Measurements from ENCODE around the gene RNF135.
"Not testable (repeated sequence)": the region's sequence is repeated elsewhere in the genome, so short reads cannot be mapped to it uniquely, and the experiment has no call there.

RNF135 gene

DNA sequence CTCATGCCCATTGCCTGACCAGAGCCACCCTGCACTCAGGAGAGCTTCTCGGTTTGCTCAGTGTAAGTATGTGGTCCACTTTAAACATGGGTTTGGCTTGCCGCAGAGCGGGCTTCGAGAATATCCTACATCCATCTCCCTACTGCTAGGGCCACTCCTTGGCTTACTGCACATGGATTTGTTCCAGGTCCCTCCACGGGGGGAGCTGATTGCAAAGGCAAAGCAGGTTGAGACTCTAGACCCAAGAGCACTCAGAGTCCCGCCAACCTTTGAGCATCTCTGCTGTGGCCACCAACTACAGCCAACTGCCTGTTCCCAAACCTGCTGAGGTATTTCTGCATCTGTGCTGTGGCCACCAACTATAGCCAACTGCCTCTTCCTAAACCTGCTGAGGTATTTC, 26.4 kb downstream of the RNF135 start:
- no peak for DNase-seq (ENCODE audit: extremely low spot score, insufficient read length, low read depth)
- FAIRE-seq: no peak

DNA sequence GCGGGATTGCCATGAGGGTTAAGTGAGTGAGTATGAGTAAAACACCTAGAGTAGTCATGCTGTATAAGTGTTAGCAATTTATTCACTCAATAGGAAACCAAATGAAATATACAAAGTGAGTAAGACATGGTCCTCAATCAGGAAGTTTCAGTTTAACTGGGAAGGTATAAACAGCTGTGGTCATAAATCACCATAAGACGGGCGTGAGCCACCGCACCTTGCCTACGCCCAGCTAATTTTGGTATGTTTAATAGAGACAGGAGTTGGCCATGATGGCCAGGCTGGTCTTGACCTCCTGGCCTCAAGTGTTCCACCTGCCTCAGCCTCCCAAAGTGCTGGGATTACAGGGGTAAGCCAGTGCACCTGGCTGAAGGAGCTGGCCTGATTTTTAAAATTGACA, 27.0 kb downstream of the RNF135 start:
- FAIRE-seq: no peak
- no peak for DNase-seq (ENCODE audit: extremely low spot score, insufficient read length, low read depth)

DNA sequence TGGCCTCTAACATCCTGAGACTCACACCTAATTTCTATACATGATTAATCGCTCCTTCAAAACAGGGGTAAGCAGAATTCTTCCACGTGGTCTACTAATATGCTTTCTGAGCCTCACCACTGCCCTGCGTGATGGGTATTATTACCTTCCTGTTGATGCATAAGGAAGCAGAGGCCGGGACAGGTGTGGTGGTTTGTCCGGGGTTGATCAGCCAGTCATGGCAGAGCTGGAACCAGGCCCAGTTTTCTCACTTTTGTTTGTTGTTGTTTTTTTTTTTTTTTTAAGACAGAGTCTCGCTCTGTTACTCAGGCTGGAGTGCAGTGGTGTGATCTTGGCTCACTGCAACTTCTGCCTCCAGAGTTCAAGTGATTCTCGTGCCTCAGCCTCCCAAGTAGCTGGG, 31.2 kb downstream of the RNF135 start:
- FAIRE-seq: no peak
- DNase-seq (ENCODE audit: extremely low spot score, insufficient read length, low read depth): no peak

DNA sequence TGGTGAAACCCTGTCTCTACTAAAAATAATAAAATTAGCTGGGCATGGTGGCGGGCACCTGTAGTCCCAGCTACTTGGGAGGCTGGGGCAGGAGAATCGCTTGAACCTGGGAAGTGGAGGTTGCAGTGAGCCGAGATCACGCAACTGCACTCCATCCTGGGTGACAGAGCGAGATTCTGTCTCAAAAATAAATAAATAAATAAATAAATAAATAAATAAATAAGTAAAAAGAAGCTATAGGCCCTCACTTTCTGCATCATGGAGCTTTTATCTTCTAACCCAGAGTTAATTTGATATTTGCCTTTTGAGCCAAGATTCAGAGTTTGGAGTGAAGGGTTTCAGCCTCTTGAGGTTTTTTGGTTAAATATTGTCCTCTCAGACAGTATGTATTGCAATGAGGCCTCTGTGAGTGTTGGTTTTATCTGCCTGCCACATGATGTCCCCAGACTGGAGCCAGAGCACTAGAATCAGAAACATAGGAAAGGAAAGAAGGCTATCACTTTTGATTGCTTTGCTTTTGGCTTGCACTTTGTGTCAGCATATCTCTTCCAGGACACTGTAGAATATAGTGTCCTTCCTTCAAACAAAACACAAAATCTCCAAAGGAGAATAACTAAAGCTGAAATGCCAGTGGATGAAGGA, 32.5 kb downstream of the RNF135 start:
- FAIRE-seq (no peak), DNase-seq (ENCODE audit: extremely low spot score, insufficient read length, low read depth) (no peak)

DNA sequence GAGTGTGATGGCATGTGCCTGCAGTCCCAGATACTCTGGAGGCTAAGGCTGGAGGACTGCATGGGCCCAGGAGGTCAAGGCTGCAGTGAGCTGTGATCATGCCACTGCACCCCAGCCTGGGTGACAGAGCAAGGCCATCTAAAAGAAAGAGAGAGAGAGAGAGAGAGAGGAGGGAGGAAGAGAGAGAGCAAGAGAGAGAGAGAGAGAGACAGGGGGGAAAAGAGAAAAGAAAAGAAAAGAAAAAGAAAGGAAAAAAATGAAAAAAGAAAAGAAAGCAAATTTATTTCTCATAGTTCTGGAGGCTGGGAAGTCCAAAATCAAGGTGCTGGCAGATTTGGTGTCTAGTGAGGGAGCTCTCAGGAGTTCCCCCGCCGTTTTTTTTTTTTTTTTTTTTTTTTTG, 33.3 kb downstream of the RNF135 start:
- FAIRE-seq: no peak
- DNase-seq (ENCODE audit: extremely low spot score, insufficient read length, low read depth): no peak

DNA sequence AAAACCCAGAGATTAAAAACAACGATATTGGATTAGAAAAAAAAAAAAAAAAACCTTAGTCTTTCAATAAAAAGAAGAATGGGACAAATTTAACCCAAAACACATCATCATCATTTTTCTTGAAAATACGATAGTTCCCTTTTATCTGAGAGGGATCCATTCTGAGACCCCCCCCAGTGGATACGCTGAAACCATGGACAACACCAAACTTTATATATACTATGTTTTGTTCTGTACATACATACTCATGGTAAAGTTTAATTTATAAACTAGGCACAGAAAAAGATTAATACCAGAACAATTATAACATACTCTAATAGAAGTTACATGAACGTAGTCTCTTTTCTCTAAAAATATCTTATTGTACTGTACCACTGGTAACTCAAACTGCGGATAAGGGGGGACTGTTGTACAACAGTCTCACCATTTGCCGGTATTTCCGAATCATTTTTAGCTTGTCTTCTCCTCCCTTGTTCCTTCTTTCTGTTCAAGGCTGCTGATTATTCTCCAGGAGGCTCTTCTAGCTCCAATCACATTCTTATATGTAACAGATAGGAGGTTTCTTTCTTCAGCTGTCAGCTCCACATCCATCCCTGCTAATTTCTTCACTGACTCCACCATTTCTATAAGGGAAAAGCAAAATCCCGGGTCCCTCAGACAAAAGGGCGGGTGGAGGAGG, 37.0 kb downstream of the RNF135 start:
- FAIRE-seq: no peak
- no peak for DNase-seq (ENCODE audit: extremely low spot score, insufficient read length, low read depth)

DNA sequence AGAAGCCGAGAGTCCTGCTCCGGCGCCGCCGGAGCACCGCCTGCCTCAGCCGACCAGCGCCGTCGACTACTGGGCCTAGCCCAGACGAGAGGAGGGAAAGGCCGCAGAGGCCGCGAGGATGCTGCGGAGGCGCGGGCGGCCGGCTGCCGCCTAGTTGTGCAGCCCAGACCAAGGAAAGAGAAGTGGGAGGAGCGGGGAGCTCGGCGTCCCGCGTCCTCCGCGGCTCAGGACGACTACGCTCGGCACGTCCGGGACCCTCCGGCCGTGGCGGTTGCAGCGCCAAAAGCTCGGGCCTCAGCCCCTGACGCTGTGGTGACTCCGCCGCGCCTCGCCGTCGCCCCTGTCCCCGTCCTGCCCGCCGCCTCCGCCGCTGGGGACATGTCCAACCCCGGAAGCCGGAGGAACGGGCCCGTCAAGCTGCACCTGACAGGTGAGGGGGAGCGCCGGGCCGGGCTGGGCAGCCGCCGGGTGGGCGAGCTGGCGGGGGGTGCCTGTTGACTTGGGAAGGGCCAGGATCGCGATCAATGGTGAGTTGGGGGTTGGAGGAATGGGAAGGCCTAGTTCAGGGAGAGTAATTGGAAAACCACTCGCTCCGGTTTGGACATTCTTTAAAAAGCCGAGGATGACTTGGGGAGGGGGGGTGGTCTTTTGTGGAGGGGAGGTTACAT, 37.7 kb downstream of the RNF135 start:
- FAIRE-seq: peak; percentile 66

DNA sequence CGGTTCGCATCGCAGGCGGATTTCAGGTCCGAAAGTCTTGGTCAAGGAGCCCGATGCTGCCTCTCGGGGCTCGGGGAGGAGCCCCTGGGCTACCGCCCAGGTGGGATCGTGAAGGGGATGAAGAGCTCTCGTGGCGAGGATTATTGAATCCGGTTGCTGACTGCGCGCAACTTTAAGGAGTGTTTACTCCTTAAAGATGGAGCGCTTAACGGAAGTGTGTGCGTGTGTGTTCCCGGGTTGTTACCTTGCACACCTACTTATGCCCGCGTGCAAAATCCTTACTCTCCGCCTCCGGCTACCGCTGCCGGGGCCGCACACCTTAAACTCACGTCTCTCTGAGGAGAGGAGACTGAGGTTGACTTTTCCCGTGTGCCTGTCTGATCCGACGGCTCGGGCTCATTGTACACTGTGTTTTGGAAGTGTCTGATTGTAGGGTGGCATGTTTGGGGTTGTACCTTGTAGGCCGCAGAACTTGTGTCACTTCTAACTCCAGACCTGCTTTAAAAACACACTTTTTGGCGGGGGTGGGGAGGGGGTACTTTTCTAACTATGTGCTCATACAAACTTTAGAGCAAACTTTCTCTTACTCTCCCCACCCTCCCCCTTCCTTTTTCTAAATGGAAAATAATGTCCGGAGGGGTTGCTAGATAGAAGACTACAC, 38.3 kb downstream of the RNF135 start:
- not testable (repeated sequence) for DNase-seq (ENCODE audit: extremely low spot score, insufficient read length, low read depth)

More for the DNA sequence above, 37.7 kb downstream of the RNF135 start:
- DNase-seq (ENCODE audit: extremely low spot score, insufficient read length, low read depth): peak; percentile 38

DNA sequence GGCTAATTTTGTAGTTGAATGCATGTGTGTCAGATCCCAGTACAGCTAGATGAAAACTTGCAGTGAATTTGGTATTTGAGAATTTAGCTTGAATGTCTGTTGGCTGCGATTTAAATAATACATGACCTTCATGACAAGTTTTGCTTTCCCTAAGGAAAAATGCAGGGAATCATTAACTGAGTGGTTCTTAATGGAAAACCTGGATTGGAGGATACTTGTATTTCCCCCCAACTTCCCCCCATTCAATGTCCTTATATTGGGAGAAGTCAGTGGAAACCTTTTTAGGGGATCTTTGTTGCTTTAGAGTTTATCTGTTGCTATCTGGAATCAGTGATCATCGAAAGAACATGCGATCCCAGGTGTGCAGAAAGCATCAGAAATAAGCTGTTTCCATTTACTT, 39.2 kb downstream of the RNF135 start:
- not testable (repeated sequence) for DNase-seq (ENCODE audit: extremely low spot score, insufficient read length, low read depth); FAIRE-seq

More for the DNA sequence above, 38.3 kb downstream of the RNF135 start:
- peak; percentile 5 for FAIRE-seq

DNA sequence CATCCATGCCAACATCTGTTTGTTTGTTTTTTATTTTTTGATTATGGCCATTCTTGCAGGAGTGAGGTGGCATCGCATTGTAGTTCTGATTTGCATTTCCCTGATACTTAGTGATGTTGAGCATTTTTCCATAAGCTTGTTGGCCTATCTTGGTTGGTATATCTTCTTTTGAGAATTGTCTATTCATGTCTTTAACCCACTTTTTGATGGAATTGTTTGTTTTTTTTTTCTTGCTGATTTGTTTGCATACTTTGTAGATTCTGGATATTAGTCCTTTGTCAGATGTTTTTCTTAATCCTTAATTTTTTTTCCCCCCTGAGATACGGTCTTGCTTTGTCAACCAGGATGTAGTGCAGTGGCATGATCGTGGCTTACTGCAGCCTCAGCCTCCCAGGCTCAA, 43.0 kb downstream of the RNF135 start:
- DNase-seq (ENCODE audit: extremely low spot score, insufficient read length, low read depth) (no peak), FAIRE-seq (no peak)

DNA sequence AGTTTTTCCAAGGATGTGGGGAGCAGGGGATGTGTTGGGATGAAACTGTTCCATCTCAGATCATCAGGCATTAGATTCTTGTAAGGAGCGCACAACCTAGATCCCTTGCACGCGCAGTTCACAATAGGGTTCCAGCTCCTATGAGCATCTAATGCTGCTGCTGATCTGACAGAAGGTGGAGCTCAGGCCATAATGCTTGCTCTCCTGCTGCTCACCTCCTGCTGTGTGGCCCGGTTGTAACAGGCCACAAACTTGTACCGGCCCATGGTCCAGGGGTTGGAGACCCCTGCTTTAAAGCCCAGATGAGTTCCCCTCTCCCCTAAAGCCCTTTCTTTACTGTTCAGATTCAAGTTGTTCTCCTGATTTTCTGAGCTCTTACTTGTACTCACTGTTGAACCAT, 44.8 kb downstream of the RNF135 start:
- FAIRE-seq (no peak), DNase-seq (ENCODE audit: extremely low spot score, insufficient read length, low read depth) (no peak)

DNA sequence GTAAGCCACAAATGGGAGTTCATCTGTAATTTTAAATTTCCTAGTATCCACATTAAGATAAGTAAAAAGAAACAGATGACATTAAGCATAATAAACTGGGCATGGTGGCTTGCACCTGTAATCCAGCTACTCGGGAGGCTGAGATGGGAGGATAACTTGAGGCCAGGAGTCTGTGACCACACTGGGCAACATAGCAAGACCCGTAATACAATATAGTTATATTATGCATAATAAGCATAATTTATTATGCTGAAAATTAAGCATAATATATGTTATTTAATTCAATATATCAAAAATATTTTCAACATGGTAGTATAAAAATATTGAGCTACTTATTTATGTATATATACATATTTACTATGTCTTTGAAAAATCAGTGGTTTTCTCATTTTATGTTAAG, 48.2 kb downstream of the RNF135 start:
- DNase-seq (ENCODE audit: extremely low spot score, insufficient read length, low read depth) (no peak), FAIRE-seq (no peak)

DNA sequence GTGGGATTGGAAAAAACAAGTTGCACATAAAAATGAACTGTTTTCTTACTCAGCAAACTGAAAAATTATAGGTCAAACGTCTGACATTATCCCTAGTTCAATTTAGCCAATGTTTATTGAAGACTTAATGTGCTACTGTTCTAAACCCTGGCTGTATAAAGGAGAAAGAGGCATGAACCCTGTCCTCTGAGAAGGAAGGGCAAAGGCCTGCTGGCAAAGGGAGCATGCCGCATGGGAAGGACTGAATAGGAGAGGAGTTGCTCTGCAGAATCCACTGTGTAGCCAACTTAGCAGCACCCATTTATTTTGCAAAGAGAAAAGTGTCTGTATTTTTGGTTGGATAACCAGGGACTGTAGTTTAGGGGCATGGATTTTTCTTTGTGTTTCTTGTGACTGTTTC, 52.3 kb downstream of the RNF135 start:
- FAIRE-seq; DNase-seq (ENCODE audit: extremely low spot score, insufficient read length, low read depth): not testable (repeated sequence)

DNA sequence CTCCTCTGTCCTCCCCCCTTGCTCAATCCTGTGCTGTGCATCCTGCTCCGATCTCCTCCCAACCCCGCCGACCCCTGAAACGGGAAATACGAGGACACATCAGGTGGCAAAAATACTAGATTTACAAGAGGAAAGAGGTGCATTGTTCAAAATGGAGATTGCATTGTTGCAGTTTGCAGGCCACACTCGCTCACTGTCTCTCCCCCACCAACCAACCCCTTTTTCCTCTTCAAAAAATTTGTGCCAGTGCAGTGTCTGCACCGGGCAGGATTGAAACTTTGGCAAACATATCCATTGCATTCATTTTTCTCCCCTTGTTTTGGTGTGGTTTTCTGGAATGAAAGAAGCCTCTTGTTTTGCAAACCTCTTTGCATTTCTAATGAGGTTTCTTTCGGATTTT, 61.0 kb downstream of the RNF135 start:
- FAIRE-seq: no peak
- no peak for DNase-seq (ENCODE audit: extremely low spot score, insufficient read length, low read depth)

DNA sequence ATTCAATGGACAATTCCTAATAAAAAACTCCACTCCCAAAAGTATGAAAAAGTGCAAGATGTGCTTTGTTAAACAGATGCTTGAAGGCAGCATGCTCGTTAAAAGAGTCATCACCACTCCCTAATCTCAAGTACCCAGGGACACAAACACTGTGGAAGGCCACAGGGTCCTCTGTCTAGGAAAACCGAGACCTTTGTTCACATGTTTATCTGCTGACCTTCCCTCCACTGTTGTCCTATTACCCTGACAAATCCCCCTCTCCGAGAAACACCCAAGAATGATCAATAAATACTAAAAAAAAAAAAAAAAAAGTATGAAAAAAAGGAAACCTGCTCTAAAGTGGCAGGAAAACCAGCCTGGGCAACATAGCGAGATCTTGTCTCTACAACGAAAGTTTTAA, 64.8 kb downstream of the RNF135 start:
- FAIRE-seq; DNase-seq (ENCODE audit: extremely low spot score, insufficient read length, low read depth): not testable (repeated sequence)

DNA sequence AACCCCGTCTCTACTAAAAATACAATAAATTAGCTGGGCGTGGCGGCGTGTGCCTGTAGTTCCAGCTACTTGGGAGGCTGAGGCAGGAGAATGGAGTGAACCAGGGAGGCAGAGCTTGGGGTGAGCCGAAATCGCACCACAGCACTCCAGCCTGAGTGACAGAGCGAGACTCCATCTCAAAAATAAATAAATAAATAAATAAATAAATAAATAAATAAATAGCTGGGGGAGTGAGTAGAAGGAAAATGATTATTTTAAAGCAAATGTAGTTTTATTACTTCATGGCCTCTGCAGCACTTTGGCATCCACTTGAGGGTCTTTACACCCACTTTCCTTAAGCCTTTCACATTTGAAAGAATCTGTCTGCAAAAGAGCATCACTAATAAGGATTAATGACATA, 70.0 kb downstream of the RNF135 start:
- not testable (repeated sequence) for DNase-seq (ENCODE audit: extremely low spot score, insufficient read length, low read depth); FAIRE-seq

DNA sequence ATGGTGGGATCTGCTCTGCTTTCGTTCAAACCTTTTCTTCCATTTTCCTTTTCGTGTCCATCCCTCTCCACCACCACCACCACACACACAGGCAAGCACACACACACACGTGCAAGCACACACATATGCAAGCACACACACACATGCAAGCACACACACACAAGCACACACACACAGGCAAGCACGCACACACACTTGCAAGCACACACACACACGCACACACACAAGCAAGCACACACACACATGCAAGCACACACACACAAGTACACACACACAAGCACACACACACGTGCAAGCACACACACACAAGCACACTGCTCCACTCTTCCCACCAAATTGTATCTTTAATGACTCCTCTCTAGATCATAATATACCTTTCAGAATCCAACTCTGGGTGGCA, 71.5 kb downstream of the RNF135 start:
- FAIRE-seq; DNase-seq (ENCODE audit: extremely low spot score, insufficient read length, low read depth): not testable (repeated sequence)

DNA sequence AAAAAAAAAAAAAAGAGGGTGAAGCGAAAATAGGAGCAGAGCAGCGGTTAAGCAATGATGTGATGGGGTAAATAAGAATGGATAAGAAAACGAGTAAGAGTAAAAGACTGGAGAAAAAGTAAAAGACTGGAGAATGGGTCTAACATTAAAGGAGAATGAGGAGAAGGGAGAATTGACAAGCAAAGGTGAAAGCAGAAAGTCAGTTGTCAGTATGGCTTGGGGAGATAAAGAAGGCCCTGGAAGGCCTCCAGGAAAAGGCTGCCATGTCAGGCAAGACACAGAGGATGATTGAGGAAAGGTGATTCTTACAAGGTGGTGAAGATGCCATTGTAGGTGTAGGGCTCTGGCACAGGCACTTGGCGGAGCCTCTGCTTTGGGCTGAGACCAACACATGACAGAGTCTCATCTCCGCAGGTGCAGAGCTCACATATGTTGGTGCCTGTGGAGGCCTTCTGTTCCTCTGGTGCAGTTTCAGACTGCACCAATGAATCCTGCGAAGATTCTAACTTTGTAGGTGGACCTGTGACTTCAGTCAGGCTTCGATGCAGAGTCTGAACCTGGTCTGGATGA, 76.1 kb downstream of the RNF135 start:
- FAIRE-seq; DNase-seq (ENCODE audit: extremely low spot score, insufficient read length, low read depth): not testable (repeated sequence)

DNA sequence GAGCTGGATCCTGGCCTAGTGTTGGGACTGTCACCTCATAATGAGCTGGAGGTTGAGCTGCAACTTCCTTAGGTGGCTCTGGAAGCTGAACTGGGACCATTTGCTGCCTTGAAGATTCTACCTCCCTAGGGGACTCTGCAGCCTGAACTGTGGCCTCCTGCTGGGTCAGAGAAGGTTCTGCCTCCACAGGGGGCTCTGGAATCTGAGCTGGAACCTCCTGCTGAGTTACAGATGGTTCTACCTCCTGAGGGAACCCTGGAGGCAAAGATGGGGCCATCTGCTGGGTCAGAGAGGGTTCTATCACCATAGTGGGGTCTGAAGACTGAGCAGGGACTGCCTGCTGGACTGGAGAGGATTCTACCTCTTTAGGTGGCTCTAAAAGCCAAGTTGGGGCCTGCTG, 77.3 kb downstream of the RNF135 start:
- FAIRE-seq (no peak), DNase-seq (ENCODE audit: extremely low spot score, insufficient read length, low read depth) (no peak)

DNA sequence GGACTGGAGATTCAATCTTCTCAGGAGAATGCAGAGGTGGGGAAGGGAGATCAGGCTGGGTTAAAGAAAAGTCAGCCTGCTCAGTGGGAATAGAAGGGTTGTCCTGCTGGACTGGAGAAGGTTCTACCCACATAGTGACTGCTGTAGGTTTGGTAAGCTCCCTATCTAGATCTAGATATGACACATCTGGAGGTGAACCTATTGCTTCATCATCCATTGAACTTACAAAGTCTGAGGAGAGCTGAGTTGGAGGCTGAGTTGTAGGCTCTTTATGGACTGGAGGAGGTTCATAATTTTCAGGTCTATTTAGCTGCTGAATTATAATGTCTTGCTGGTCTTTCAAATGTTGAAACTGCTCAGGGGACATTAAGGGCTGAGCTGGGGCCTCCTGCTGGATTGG, 77.9 kb downstream of the RNF135 start:
- DNase-seq (ENCODE audit: extremely low spot score, insufficient read length, low read depth) (no peak), FAIRE-seq (no peak)
